ENCODE data around the gene NOL8.

Gene NOL8

GRCh38 chr9:92325269-92325990, at the start of gene NOL8, which contains the start of gene CENPP:
NOL8 (minus strand) TSS chr9:92325350; CDS start chr9:92324161, 1,189 bp downstream.
CENPP (plus strand) TSS chr9:92325953.
- Histone ChIP-seq H3K4me3 (ENCODE audit: low read depth in 1 of 2, low read length in 2 of 2) (peak within 1 kb of the TSS; percentile 72 to 98), H3K9ac (ENCODE audit: low read length) (peak within 1 kb of the TSS; percentile 33), H3K27me3 (ENCODE audit: control insufficient read depth in 1 of 2, insufficient read depth in 2 of 2, low read length in 2 of 2) (no peaks in the 10 kb centered on the region), H3K4me1 (ENCODE audit: insufficient read depth, low read length) (peaks cover 20% of the 10 kb centered on the region), H3K36me3 (ENCODE audit: insufficient read depth, low read length) (peaks cover 22% of the 10 kb centered on the region), H3K9me3 (ENCODE audit: low read length) (no peaks in the 10 kb centered on the region), H3K27ac (ENCODE audit: low read depth, low read length) (peak within 1 kb of the TSS; percentile 99)

DNA sequence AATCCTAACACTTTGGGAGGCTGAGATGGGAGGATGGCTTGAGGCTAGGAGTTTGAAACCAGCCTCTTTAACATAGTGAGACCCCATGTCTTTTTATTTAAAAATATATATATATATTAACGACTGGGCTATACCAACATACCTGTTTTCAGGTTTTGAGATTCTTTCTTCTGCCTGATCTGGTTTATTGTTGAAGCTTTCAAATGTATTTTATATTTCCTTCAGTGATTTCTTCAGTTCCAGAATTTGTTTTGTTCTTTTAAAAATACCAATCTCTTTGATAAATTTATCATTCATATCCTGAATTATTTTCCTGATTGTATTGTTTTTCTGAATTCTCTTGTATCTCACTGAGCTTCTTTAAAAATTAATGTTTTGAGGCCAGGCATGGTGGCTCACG, 48.0 kb upstream of the NOL8 start:
- Histone ChIP-seq H3K9me3 (ENCODE audit: low read length) (no peaks in the 10 kb centered on the region), H3K4me1 (ENCODE audit: insufficient read depth, low read length) (peaks cover 5% of the 10 kb centered on the region), H3K36me3 (ENCODE audit: insufficient read depth, low read length) (no peaks in the 10 kb centered on the region)

GRCh38 chr9:92369075-92369474, 43.9 kb upstream of the NOL8 start:
- Histone ChIP-seq H3K9ac (ENCODE audit: low read length) (no peak overlapping the region), H3K27me3 (ENCODE audit: control insufficient read depth in 1 of 2, insufficient read depth in 2 of 2, low read length in 2 of 2) (no peaks in the 10 kb centered on the region), H3K27ac (ENCODE audit: low read depth, low read length) (peak overlapping the region; percentile 37)

More for the DNA sequence above, 48.0 kb upstream of the NOL8 start:
- Histone ChIP-seq H3K27ac (ENCODE audit: low read depth, low read length) (no peak overlapping the region), H3K4me3 (ENCODE audit: low read depth in 1 of 2, low read length in 2 of 2) (no peak overlapping the region), H3K9ac (ENCODE audit: low read length) (no peak overlapping the region), H3K27me3 (ENCODE audit: control insufficient read depth in 1 of 2, insufficient read depth in 2 of 2, low read length in 2 of 2) (no peaks in the 10 kb centered on the region)

GRCh38 chr9:92360083-92360482, 34.9 kb upstream of the NOL8 start:
- H3K9ac ChIP-seq (ENCODE audit: low read length) = no peak overlapping the region

More at GRCh38 chr9:92369075-92369474, 43.9 kb upstream of the NOL8 start:
- no peaks in the 10 kb centered on the region for H3K9me3 ChIP-seq (ENCODE audit: low read length)
- no peaks in the 10 kb centered on the region for H3K36me3 ChIP-seq (ENCODE audit: insufficient read depth, low read length)
- no peak overlapping the region for H3K4me3 ChIP-seq (ENCODE audit: low read depth in 1 of 2, low read length in 2 of 2)
- H3K4me1 ChIP-seq (ENCODE audit: insufficient read depth, low read length) = peaks cover 5% of the 10 kb centered on the region

GRCh38 chr9:92359394-92359995, 34.3 kb upstream of the NOL8 start:
- peaks cover 11% of the 10 kb centered on the region for H3K4me1 ChIP-seq (ENCODE audit: insufficient read depth, low read length)
- no peak overlapping the region for H3K9ac ChIP-seq (ENCODE audit: low read length)
- H3K4me3 ChIP-seq (ENCODE audit: low read depth in 1 of 2, low read length in 2 of 2) = no peak overlapping the region
- no peaks in the 10 kb centered on the region for H3K36me3 ChIP-seq (ENCODE audit: insufficient read depth, low read length)
- no peaks in the 10 kb centered on the region for H3K27me3 ChIP-seq (ENCODE audit: control insufficient read depth in 1 of 2, insufficient read depth in 2 of 2, low read length in 2 of 2)
- no peaks in the 10 kb centered on the region for H3K9me3 ChIP-seq (ENCODE audit: low read length)
- peak overlapping the region; percentile 52 for H3K27ac ChIP-seq (ENCODE audit: low read depth, low read length)

More at GRCh38 chr9:92360083-92360482, 34.9 kb upstream of the NOL8 start:
- H3K4me3 ChIP-seq (ENCODE audit: low read depth in 1 of 2, low read length in 2 of 2) = no peak overlapping the region
- H3K27ac ChIP-seq (ENCODE audit: low read depth, low read length) = peak overlapping the region; percentile 52
- H3K9me3 ChIP-seq (ENCODE audit: low read length) = no peaks in the 10 kb centered on the region
- H3K36me3 ChIP-seq (ENCODE audit: insufficient read depth, low read length) = no peaks in the 10 kb centered on the region
- peaks cover 11% of the 10 kb centered on the region for H3K4me1 ChIP-seq (ENCODE audit: insufficient read depth, low read length)
- H3K27me3 ChIP-seq (ENCODE audit: control insufficient read depth in 1 of 2, insufficient read depth in 2 of 2, low read length in 2 of 2) = no peaks in the 10 kb centered on the region

GRCh38 chr9:92353051-92353450, 27.9 kb upstream of the NOL8 start:
- Histone ChIP-seq H3K9ac (ENCODE audit: low read length) (no peak overlapping the region), H3K27me3 (ENCODE audit: control insufficient read depth in 1 of 2, insufficient read depth in 2 of 2, low read length in 2 of 2) (no peaks in the 10 kb centered on the region), H3K4me3 (ENCODE audit: low read depth in 1 of 2, low read length in 2 of 2) (no peak overlapping the region), H3K36me3 (ENCODE audit: insufficient read depth, low read length) (no peaks in the 10 kb centered on the region), H3K9me3 (ENCODE audit: low read length) (no peaks in the 10 kb centered on the region), H3K27ac (ENCODE audit: low read depth, low read length) (no peak overlapping the region), H3K4me1 (ENCODE audit: insufficient read depth, low read length) (peaks cover 16% of the 10 kb centered on the region)

- no peak overlapping the region for H3K4me3 ChIP-seq (ENCODE audit: low read depth in 1 of 2, low read length in 2 of 2)
- H3K27me3 ChIP-seq (ENCODE audit: control insufficient read depth in 1 of 2, insufficient read depth in 2 of 2, low read length in 2 of 2) = no peaks in the 10 kb centered on the region
- H3K9ac ChIP-seq (ENCODE audit: low read length) = no peak overlapping the region
- H3K9me3 ChIP-seq (ENCODE audit: low read length) = no peaks in the 10 kb centered on the region
- no peak overlapping the region for H3K27ac ChIP-seq (ENCODE audit: low read depth, low read length)
- H3K36me3 ChIP-seq (ENCODE audit: insufficient read depth, low read length) = no peaks in the 10 kb centered on the region
- peaks cover 16% of the 10 kb centered on the region for H3K4me1 ChIP-seq (ENCODE audit: insufficient read depth, low read length)
Measured at GRCh38 chr9:92350740-92351133, 25.6 kb upstream of the NOL8 start.

DNA sequence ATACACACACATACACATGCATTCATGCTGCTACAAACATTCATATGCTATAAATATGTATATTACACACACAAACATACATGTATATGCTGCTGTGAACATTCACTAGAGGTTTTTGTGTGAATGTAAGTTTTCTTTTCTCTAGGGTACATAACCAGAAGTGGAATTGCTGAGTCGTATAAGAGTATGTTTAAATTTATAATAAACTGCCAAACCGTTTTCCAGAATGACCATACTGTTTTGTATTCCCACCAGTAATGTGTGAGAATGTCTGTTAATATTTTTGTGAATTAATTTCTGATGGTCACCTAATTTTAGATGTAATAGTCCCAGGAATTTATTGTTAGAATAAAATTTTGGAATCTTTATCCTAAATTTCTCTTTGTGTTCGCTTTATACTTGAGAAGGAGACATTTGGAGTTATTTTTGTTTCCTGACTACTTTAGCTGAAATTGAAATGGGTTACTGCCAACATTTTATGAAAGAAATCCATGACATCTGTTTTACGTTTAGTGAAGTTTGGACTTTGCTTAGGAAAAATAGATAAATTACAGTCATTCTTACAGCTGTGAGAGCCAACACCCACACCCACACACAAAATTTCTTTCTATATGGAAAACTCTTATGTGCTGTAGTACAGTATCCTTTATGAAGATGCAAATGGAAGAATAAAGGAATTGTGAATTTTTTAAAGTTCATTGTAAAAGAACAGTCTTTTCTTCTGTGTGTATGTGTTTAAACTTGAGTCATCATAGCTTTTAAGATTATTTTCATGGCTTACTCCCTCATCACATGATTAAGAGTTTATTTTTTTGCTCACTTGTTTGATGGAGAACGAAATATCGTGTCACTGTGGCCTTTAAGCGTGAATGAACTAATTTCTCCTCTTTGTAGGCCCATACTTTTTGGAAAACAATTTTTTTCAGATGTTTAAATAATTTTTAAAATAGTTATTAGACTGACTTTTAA, 24.9 kb upstream of the NOL8 start:
- no peak overlapping the region for H3K4me3 ChIP-seq (ENCODE audit: low read depth in 1 of 2, low read length in 2 of 2)
- H3K27ac ChIP-seq (ENCODE audit: low read depth, low read length) = peak overlapping the region; percentile 49

DNA sequence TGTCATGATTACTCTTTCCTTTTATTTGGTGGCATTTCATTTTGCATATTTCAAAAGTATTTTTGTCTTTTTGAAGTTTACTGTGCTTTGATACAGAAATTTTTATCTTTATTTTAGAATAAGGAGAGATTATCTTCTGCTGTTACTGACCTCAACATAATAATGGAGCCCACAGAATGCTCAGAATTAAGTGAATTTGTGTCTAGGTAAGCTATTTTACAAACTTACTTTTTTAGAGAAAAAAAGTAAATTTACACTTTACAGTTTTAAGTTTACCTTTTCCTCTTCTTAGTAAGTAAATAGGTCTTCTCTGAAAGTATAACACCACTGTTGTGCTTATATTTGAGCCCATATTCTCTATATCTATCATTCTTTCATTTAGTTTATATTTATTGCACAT, 20.4 kb upstream of the NOL8 start:
- Histone ChIP-seq H3K9ac (ENCODE audit: low read length) (no peak overlapping the region), H3K9me3 (ENCODE audit: low read length) (no peaks in the 10 kb centered on the region), H3K4me1 (ENCODE audit: insufficient read depth, low read length) (peaks cover 19% of the 10 kb centered on the region), H3K36me3 (ENCODE audit: insufficient read depth, low read length) (no peaks in the 10 kb centered on the region), H3K27ac (ENCODE audit: low read depth, low read length) (no peak overlapping the region), H3K27me3 (ENCODE audit: control insufficient read depth in 1 of 2, insufficient read depth in 2 of 2, low read length in 2 of 2) (no peaks in the 10 kb centered on the region), H3K4me3 (ENCODE audit: low read depth in 1 of 2, low read length in 2 of 2) (no peak overlapping the region)

More for the DNA sequence above, 24.9 kb upstream of the NOL8 start:
- H3K36me3 ChIP-seq (ENCODE audit: insufficient read depth, low read length) = no peaks in the 10 kb centered on the region
- H3K9ac ChIP-seq (ENCODE audit: low read length) = no peak overlapping the region
- H3K4me1 ChIP-seq (ENCODE audit: insufficient read depth, low read length) = peaks cover 16% of the 10 kb centered on the region
- no peaks in the 10 kb centered on the region for H3K27me3 ChIP-seq (ENCODE audit: control insufficient read depth in 1 of 2, insufficient read depth in 2 of 2, low read length in 2 of 2)
- H3K9me3 ChIP-seq (ENCODE audit: low read length) = no peaks in the 10 kb centered on the region

DNA sequence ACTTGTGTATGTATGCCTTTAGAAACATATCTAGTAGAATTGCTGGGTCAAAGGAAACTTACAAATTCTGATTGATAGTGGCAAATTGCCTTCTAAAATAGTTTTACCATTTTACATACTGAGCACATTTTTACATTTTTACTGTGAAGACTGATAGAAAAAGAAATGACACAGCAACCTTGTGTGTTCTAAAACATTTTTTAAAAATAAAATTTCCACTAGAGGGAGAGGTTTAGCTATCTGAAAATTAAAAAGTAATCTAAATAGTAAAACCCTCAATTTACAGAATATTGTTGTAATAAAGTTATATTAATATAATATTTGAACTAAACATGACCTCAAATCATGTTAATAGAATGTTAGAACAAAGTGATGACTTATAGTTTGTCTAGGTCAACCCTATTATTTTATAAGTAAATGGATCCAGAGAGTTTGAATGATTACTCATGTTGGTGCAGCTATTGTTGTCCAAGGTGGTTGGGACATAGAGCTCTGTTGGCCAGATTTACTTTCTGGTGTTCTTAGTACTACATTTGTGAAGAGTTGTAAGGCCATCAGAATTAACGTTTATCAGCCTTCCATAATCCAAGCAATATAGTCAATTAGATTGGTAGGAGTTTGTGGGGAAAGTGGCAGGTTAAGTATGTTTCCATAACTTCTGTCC, 17.8 kb upstream of the NOL8 start:
- Histone ChIP-seq H3K4me3 (ENCODE audit: low read depth in 1 of 2, low read length in 2 of 2) (no peak overlapping the region), H3K9ac (ENCODE audit: low read length) (no peak overlapping the region), H3K9me3 (ENCODE audit: low read length) (no peaks in the 10 kb centered on the region), H3K36me3 (ENCODE audit: insufficient read depth, low read length) (no peaks in the 10 kb centered on the region), H3K27me3 (ENCODE audit: control insufficient read depth in 1 of 2, insufficient read depth in 2 of 2, low read length in 2 of 2) (no peaks in the 10 kb centered on the region), H3K27ac (ENCODE audit: low read depth, low read length) (no peak overlapping the region), H3K4me1 (ENCODE audit: insufficient read depth, low read length) (peaks cover 8% of the 10 kb centered on the region)

- H3K9ac ChIP-seq (ENCODE audit: low read length) = no peak overlapping the region
- no peak overlapping the region for H3K27ac ChIP-seq (ENCODE audit: low read depth, low read length)
- no peak overlapping the region for H3K4me3 ChIP-seq (ENCODE audit: low read depth in 1 of 2, low read length in 2 of 2)
- H3K27me3 ChIP-seq (ENCODE audit: control insufficient read depth in 1 of 2, insufficient read depth in 2 of 2, low read length in 2 of 2) = no peaks in the 10 kb centered on the region
- H3K9me3 ChIP-seq (ENCODE audit: low read length) = no peaks in the 10 kb centered on the region
- no peaks in the 10 kb centered on the region for H3K36me3 ChIP-seq (ENCODE audit: insufficient read depth, low read length)
- H3K4me1 ChIP-seq (ENCODE audit: insufficient read depth, low read length) = peaks cover 8% of the 10 kb centered on the region
Measured at GRCh38 chr9:92341578-92341977, 16.4 kb upstream of the NOL8 start.
